Measurements from ENCODE around the gene AASS. TPM values are rescaled to one million over a fixed set of nuclear protein-coding genes. Genes with fewer than 3 reads are reported as not detected.
"Not testable (repeated sequence)": the region's sequence is repeated elsewhere in the genome, so short reads cannot be mapped to it uniquely, and the experiment has no call there.

The AASS gene
- 1.2 and 1.3 TPM in 2 replicates for total RNA-seq

DNA sequence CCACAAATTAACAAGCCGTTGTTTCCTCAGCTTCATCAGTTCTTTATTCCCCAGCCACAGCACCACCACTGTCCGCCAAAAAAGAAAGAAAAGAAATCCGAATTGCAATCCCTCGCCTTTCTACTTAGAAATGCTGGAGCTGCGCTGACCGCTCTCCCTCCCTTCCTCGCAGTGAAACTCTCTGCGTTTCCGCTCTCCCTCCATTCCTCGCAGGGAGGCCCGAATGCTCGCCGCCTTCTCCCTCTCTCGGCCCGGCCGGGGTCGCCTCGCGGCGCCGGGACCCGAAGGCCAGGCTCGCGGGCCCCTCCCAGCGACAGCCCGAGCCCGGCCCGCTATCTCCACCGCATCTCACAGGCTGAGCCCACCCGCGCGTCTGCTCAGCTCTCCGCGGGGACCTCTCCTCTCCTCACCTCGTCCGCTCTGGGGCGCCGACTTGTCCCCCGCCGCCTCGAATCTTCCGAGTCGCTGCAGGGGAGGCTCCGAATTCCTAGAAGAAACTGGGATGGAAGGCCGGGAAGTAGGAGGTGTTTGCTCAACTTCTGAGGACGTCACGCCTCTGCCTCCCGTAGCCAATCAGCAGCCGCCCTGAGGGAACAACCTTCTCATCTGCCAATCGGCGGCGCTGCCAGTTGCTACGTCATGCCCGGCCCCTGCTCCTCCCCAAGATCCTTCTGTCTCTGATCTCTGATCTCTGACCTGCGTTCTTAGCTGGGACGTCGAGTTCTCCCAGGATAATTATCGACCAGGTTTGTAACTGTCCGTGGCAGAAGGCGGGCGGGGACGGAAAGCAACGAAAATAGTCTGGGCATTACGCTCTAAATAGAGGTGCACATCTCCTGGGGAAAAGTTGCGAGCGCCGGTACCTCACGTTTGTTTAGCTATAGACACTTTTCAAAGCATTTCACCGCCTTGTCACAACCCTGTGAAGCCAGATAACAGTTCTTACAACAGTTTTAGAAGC is at the start of gene AASS:
TSS of gene AASS (minus strand) at position 499 of the 961 bp plus-strand sequence. CDS start 10,523 bp downstream, outside the sequence.
- intact Hi-C loops (cut with micrococcal nuclease): loop anchor here (1.0 to 10.0 kb wide), 4 partner anchors 51 to 1193 kb away; no protein-coding TSS in a partner anchor

DNA sequence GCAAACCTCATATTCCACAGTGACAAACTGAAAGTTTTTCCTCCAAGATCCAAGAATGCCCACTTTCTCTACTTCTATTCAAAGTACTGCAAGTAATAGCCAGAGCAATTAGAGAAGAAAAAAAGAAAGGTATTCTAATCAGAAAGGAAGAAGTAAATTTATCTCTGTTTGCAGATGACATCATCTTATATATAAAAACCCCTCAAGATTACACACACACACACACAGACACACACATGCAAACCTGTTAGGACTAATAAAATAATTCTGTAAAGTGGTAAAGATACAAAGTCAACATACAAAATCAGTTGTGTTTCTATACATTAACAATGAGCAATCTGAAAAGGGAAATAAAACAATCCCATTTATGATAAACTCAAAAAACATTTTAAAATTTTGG is 44.7 kb upstream of the AASS start:
- intact Hi-C loops (cut with micrococcal nuclease): no loop called here

DNA sequence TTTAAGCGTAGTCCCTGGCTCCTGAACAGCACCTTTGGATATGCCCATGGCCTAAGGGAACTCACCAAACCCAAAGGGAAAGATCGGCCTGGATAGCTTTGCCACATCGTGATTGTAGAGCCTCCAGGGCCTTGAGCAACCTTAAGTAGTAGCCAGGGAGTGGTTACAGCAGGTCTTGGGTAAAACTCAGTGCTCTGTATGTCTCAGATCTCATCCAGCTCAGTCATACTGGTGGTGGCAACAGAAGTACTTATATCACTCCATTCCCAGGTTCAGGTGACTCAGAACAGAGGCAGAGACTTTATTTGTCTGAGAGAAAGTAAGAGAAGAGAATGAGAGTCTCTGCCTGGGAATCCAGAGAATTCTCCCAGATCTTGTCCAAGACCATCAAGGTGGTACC is 39.1 kb upstream of the AASS start:
- intact Hi-C loops (cut with micrococcal nuclease): no loop called here

DNA sequence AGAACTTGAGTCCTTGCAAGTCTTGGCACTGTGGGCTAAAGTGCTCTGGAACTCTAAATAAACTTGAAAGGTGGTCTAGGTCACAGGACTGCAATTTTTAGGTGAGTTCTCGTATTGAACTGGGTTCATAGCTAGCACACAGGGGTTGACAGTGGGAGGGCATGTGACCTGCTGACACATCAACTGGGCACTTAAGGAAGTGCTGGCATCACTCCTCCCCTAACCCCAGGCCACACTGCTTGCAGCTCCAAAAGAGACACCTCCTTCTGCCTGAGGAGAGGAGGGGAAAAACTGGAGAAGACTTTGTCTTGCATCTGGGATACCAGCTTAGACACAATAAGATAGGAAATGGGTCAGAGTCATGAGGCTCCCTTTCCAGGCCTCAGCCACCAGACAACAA is 38.0 kb upstream of the AASS start:
- intact Hi-C loops (cut with micrococcal nuclease): no loop called here

DNA sequence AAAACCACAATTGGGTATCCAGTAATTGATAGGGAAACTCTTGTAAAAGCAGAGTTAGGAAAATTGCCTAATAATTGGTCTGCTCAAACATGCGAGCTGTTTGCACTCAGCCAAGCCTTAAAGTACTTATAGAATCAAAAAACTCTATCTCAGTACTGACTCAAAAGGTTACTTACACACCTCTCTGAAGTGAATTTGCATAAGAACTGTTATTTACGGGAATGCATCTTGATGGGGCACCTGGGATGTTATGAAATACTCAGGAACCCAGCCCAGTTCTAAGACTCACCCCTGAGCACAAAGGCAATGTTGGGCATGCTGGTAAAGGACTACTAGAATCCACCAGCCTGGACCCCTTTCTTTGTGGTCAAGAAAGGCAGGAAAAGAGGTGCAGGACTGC is 28.1 kb upstream of the AASS start:
- intact Hi-C loops (cut with micrococcal nuclease): not testable (repeated sequence)

DNA sequence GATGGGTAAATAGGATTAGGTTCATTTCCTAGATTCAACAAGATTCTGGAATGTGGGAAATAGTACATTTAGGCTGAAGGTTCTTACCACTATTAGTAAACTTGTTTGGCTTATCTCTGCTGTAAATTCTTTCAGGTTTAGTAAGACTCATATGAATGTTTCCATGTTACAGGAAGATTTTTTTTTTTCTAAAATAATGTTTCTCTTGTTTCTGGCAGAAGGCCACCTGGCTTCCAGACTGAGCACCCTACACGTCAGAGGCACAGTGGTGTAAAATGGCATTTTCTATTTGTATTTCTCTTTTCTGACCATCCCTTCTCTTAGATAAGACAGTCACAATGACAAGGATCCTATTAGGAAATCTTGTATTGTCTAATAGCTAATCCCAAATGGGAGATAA is 22.7 kb upstream of the AASS start:
- intact Hi-C loops (cut with micrococcal nuclease): no loop called here

DNA sequence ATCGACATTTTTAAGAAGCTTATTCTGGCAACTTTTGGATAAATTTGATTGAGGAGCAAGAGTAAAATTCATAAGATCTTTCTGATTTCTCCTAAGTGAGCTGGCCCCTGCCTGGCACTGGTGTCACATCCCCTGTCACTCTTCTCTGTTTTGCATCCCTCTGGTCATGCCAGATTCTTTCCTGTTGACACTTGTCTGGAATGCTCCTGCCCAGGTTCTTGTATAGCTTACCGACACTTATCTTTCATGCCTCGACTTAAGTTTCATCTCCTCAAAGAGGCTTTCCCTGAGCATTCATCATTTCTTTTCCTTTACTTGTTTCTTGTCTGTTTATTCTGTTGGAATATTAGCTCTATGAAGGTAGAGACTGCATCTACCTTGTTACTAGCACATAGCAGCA is 22.2 kb upstream of the AASS start:
- intact Hi-C loops (cut with micrococcal nuclease): no loop called here

DNA sequence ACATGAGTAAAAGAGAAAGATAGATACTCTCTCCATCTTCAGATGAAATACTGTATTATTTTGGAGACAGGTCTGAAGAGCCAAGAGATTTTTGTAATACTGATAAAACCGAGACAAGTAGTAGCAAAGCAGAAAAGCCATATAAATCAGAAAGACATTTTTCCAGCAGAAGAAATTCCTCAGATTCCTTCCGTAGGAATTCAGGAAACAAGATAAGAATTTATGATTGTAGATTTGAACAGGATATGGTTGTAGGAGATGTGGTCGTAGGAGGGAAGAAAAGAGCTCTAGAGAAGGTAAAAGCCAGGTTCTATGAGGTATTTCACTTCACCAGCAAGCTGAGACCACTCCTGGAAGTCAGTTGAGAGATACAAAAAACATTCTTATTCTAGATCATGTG is 17.6 kb upstream of the AASS start:
- intact Hi-C loops (cut with micrococcal nuclease): no loop called here

DNA sequence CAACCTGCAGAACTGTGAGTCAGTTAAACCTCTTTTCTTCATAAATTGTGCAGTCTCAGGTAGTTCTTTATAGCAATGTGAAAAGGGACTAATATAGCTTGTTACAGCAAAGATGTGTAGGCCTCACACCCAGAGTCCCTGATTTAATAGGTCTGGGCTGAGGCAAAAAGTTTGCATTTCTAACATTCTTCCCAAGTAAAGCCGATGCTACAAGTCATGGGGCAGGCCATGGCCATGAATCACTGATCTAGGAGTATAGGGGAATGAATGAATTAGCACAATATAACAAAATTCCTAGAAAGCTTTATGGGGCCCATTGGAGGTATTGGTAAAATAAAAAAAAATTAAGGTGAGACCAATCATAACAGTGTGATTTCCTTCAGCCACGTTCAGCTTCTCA is 11.5 kb upstream of the AASS start:
- intact Hi-C loops (cut with micrococcal nuclease): no loop called here

DNA sequence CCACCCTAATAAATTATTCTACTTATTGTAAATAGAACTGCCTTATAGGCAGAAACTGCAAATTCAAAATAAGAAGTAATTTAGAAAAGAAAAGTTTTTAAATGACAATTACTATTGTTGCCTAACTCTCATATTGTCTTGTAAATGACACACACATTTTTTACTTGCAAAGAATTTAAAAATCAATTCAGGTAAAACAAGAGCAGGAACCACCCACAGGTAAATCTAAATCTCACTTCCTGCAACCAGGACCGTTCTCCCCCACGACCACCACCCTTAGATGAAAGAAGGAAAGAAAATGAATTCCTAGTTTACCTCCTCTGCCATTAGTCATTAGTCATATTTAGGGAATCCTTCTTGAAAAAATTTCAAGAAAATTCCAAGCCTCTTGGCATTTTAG is 4.8 kb upstream of the AASS start:
- intact Hi-C loops (cut with micrococcal nuclease): loop anchor here (10.0 kb wide), 1 partner anchor 604 kb away; no protein-coding TSS in a partner anchor

DNA sequence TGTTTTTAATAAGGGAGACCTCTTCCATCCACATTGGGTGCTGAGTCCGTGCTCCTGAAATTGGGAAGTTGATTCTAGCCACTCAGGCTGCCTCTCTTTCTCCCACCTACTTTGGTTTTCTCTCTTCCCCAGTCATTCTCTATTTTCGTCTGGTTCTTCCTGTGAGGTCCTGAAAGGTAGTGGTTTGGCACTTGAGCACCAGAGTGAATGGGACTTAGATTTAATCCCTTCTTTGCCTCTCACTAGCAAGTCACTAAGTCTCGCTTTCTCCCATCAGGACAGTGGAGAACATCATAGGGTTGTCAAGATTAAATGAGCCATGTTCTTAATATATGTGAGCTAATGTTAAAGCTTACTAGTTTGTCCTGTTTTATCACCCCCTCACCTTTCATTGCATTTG is 4.0 kb upstream of the AASS start:
- intact Hi-C loops (cut with micrococcal nuclease): loop anchor here (10.0 kb wide), 1 partner anchor 603 kb away; no protein-coding TSS in a partner anchor

DNA sequence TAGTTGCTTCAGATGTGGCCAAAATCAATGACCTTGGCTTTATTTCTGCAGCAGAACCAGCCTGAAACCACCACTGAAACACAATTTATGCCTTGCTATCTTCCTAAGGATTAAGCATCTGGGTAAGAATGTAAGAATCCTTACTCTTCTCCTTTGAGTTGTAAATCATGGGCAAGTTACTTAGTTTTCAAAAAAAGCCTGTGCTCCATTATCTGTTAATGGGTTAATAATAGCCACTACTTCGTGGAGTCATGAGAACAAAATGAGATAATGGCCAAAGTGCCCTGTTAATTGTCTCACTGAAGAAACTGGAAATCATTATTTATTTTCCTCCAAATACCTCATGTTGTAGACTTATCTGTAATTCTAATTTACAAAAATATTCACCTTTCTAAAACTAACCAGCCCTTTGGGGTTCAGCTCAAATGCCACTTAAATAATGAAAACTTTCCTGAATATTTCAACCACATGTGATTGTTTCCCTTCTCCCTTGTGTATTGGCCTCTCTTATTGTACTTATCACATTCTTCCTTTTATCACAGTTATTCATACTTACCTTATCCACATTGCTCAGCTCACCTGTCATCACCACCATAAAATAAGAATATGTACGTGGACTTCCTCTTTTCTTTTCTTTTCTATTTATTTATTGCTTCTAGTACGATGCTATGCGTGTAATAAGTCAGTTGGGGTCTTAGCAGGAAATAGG is 2.0 kb upstream of the AASS start:
- intact Hi-C loops (cut with micrococcal nuclease): loop anchor here (10.0 kb wide), 1 partner anchor 601 kb away; no protein-coding TSS in a partner anchor

DNA sequence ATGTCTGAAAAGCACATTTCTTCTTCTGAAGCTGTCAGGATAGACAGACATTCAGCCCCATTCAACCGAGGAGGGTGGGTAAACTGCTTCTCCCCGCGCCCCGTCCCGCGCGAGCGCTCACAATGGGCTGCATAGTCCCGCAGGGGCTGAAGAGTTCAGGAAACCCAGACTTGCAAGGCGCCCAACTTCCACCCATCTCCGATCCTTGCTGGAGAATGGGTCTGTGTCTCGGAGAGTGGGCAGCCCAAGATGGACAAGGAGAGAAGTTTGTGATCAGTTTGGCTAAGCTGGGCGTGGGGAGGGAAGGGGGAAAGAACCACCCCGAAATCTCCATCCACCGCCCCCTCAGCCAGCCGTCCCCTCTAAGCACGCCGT is 686 bp downstream of the AASS start:
- intact Hi-C loops (cut with micrococcal nuclease): loop anchor here (10.0 kb wide), 1 partner anchor 599 kb away; no protein-coding TSS in a partner anchor

DNA sequence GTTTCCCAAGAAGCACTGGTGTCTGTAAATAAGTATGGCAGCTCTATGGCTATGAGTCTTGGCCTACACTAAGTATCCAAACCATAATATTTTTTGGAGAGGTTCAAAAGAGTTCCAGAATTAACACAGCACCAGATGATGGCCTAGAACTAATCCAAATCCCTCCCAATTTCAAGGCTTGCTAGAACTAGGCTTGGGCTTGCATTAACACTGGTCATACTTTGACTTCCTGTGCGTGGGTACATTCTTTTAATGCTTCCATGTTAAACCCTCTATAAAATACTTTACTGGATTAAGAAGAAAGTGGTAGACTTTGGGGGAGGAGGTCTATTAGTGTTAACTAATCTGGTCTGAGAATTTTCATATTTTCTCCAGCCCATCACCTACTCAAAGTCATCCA is 3.1 kb downstream of the AASS start:
- intact Hi-C loops (cut with micrococcal nuclease): loop anchor here (10.0 kb wide), 1 partner anchor 596 kb away; no protein-coding TSS in a partner anchor

DNA sequence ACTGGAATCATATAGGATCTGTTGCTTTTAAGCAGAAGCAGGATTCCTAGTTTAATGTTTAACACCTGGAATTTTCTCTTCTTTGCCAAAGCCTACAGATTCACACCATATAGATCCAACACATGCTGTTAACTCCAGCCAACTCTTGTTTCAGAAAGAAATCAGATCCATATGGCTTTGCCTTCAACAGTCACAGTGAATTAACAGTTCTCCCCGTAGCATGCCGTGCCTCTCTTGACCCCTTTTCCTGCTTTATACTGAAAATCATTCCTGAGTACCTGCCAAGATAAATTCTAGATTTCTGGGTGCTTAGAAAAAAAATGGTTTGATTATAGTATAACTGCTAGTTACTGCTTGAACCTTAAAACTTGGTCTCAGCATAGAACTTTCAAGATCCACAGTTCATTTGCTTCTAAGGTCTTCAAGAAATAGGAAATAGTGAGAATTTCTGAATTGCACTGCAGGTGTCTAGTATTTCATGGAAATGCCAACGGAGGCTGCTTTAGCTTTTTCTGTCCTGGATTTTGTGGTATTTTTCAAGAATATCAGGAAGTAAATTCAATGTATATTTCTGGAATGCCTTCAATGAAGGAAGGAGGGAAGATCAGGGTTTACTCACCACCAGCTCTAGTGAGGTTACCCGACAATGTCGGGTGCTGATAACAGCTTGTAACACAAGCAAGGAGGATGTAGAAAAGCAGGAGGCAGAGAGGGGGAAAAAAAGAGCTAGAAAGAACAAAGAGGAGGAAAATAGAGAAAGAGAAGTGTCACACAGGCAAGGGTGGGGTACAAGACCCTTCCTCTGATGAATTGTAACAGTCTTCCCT is 6.6 kb downstream of the AASS start:
- intact Hi-C loops (cut with micrococcal nuclease): no loop called here

DNA sequence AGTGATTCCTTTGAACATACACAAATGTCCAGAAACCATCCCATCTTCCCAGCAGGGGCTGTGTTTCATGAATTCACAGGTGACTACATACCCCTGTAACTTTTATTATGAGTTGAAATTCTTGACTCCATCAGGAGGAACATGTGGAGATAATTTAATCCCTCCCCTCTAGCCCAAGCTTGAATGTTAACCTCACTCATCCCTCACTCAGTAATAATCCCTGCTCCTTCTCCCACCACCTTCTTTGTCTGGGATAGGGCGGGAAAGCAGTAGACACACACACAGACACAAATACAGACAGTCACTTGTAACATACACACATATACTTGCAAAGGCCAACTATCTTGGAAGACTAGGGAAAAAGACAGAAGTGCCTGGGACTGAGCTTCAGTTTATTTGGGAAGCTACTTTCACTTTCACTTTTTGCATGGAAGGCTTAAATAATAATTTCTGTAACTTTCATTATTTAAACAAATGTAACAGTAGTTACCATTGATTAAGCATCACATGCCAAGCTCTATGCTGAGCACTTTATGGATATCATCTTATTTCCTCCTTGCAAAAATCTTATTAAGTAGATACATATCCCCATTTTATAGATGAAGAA is 7.3 kb downstream of the AASS start:
- intact Hi-C loops (cut with micrococcal nuclease): no loop called here

DNA sequence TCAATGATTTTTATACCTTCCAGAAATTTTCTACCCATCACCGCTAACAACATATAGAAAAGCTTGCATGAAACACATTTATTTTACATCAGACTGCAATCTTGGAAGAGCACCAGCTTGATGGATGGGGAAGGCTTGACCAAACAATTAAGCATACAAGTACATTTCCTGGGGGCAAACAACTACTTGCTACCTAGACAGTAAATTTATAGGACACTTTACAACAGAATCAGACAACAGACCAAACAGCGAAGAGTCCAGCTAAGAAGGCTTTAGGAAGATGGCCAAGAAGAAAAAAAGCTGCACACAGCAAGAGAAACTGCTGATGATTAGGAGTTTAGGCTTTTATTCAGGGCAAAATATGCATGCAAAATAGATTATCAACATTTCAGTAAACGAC is 8.0 kb downstream of the AASS start:
- intact Hi-C loops (cut with micrococcal nuclease): no loop called here

DNA sequence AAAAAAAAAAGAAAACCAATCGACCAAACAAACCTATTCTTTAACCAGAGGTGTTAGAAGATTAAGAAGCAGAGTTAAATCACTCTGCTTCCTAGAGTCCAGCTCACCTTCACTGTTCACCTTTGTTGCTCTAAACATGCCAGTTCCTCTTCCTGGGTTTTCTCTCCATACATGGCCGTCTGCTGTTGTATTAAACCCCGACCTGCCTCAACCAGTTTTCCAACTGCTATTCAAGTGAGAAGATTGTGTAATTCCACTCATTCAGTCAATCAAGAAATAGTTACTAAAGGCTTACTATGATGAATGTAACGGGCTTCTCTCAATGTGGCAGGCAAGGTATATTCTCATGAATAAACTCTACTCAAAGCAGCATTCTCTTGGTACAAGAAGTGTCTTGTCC is 8.8 kb downstream of the AASS start:
- intact Hi-C loops (cut with micrococcal nuclease): no loop called here

DNA sequence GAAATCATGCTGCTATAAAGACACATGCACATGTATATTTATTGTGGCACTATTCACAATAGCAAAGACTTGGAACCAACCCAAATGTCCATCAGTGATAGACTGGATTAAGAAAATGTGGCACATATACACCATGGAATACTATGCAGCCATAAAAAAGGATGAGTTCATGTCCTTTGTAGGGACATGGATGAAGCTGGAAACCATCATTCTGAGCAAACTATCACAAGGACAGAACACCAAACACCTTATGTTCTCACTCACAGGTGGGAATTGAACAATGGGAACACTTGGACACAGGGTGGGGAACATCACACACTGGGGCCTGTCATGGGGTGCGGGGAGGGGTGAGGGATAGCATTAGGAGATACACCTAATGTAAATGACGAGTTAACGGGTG is 9.3 kb downstream of the AASS start:
- intact Hi-C loops (cut with micrococcal nuclease): not testable (repeated sequence)

DNA sequence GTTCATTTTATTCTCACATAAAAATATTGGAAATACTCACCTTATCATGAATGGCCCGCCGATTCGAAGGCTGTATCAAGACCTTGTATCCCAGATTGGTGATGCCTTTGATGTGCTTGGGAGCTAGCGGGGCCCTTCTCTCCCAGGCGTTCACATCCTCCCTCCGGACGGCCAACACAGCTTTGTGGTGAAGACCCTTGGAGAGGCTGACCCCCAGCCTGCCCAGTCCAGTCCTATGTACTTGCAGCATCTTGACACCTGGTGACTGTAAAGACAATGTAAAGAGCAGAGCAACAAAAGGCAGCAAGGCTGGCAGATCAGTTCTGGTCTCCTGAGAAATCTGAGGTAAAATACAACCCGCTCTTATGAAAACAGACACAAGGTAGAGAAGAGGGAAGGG is 10.6 kb downstream of the AASS start:
- intact Hi-C loops (cut with micrococcal nuclease): no loop called here

DNA sequence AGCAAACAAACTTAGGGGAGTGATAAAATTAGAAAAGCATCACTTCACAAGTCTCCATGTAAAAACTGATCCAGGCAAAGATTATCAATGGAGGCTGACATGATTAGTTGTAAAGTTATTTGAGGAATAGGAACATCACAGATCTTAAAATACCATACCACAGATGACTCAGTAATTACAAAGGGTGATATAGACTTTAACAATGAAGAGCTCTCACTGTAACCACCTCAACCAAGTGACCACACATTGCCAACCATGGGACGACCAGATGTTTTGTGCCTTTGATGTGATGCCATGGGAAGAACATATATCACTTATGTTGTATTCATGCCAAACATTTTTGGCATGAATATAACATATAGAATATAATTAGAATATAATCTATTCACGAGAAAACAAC is 11.7 kb downstream of the AASS start:
- intact Hi-C loops (cut with micrococcal nuclease): no loop called here

All from T-helper 1 cell treated with Interleukin-12 subunit alpha and Interleukin-12 subunit beta and Interleukin-4 antibody, amounts not matched to agents 30 ng/mL and 1 ng/mL, for 36 hours (primary cell).